HG03469 (cell line): ENCODE results near the gene SERPINA12.

Experiments
- ATAC-seq: cut with Tn5 transposase; IDR thresholded peaks from one replicate; pipeline ENCODE4 v1.9.1; 2021; ENCODE audit warnings: mild to moderate bottlenecking, moderate library complexity, moderate number of reproducible peaks; ENCODE audit not compliant: unreplicated experiment

SERPINA12 gene

GRCh38 chr14:94509356-94509755 lies at the start of gene SERPINA12:
TSS of gene SERPINA12 (minus strand) at chr14:94509469. CDS start at chr14:94498397, 11,072 bp downstream.
- no peak for ATAC-seq

- no peak for ATAC-seq
Observed at GRCh38 chr14:94558842-94559241, 49.6 kb upstream of the SERPINA12 start.

GRCh38 chr14:94557327-94557726 lies 48.1 kb upstream of the SERPINA12 start:
- ATAC-seq, result no peak

- no peak for ATAC-seq
Observed at GRCh38 chr14:94555991-94556390, 46.7 kb upstream of the SERPINA12 start.

GRCh38 chr14:94550041-94550440 lies 40.8 kb upstream of the SERPINA12 start:
- ATAC-seq, result no peak

- no peak for ATAC-seq
Observed at GRCh38 chr14:94548999-94549985, 40.0 kb upstream of the SERPINA12 start.

GRCh38 chr14:94548131-94548998 lies 39.1 kb upstream of the SERPINA12 start:
- ATAC-seq, result no peak

GRCh38 chr14:94547726-94548125 lies 38.5 kb upstream of the SERPINA12 start:
- ATAC-seq, result no peak

- ATAC-seq, result no peak
Observed at GRCh38 chr14:94547151-94547680, 37.9 kb upstream of the SERPINA12 start.

- ATAC-seq, result no peak
Observed at GRCh38 chr14:94545131-94545841, 36.0 kb upstream of the SERPINA12 start.

GRCh38 chr14:94544726-94545125 lies 35.5 kb upstream of the SERPINA12 start:
- no peak for ATAC-seq

GRCh38 chr14:94543449-94544124 lies 34.3 kb upstream of the SERPINA12 start:
- no peak for ATAC-seq

- no peak for ATAC-seq
Observed at GRCh38 chr14:94542811-94543440, 33.7 kb upstream of the SERPINA12 start.

GRCh38 chr14:94542111-94542810 lies 33.0 kb upstream of the SERPINA12 start:
- ATAC-seq, result no peak

- ATAC-seq, result no peak
Observed at GRCh38 chr14:94541234-94541975, 32.1 kb upstream of the SERPINA12 start.

GRCh38 chr14:94540031-94540794 lies 30.9 kb upstream of the SERPINA12 start:
- ATAC-seq, result no peak

- no peak for ATAC-seq
Observed at GRCh38 chr14:94539181-94539580, 29.9 kb upstream of the SERPINA12 start.
